ENCODE data around the gene DCPS.
"Not testable (repeated sequence)": the region's sequence is repeated elsewhere in the genome, so short reads cannot be mapped to it uniquely, and the experiment has no call there.

GRCh38 chr11:126255507-126255906 lies 48.4 kb upstream of the DCPS start:
- TF ChIP-seq POLR2A (IDR thresholded peaks at IDR 0.05): not testable (repeated sequence)
- TF ChIP-seq, protein P1, sequence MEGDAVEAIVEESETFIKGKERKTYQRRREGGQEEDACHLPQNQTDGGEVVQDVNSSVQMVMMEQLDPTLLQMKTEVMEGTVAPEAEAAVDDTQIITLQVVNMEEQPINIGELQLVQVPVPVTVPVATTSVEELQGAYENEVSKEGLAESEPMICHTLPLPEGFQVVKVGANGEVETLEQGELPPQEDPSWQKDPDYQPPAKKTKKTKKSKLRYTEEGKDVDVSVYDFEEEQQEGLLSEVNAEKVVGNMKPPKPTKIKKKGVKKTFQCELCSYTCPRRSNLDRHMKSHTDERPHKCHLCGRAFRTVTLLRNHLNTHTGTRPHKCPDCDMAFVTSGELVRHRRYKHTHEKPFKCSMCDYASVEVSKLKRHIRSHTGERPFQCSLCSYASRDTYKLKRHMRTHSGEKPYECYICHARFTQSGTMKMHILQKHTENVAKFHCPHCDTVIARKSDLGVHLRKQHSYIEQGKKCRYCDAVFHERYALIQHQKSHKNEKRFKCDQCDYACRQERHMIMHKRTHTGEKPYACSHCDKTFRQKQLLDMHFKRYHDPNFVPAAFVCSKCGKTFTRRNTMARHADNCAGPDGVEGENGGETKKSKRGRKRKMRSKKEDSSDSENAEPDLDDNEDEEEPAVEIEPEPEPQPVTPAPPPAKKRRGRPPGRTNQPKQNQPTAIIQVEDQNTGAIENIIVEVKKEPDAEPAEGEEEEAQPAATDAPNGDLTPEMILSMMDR (IDR thresholded peaks at IDR 0.05): not testable (repeated sequence)
